ENCODE results near the gene OPCML.

The OPCML gene

DNA sequence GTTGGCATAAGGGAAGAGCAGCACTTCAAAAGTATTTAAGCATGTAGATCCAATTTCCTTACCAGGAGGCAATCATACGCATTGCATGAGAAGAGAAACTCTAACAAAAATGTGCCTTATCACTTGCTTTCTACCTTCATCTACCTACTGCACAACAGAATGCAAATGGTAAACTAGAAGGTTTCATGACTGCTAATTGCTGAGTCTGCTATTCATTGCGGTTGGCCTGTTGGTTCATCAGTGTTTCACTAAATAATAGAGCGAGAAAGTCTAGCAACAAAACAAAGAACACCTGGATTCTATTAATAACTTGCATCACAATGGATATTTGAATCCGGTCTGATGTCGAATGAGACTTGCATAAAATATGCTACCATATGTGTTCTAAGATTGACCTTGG, 229.0 kb downstream of the OPCML start:
- H3K27ac ChIP-seq, result peak overlapping the region; percentile 95
- peaks cover 63% of the 10 kb centered on the region for H3K4me1 ChIP-seq (ENCODE audit: low read depth, poor library complexity, severe bottlenecking)
- TF ChIP-seq CTCF (conservative IDR thresholded peaks at IDR 0.05; ENCODE audit: low read depth, low read length), result no peak
- H2AFZ ChIP-seq (ENCODE audit: low read depth), result no peak overlapping the region
- H4K20me1 ChIP-seq (ENCODE audit: insufficient read depth), result no peaks in the 10 kb centered on the region
- H3K9ac ChIP-seq, result peak overlapping the region; percentile 50; the same call in 1 of the 2 replicates
- no peaks in the 10 kb centered on the region for H3K27me3 ChIP-seq (ENCODE audit: insufficient read depth, low read depth)
- peak overlapping the region; percentile 73 for H3K4me2 ChIP-seq
- no peaks in the 10 kb centered on the region for H3K79me2 ChIP-seq (ENCODE audit: insufficient read depth, low read depth)
- H3K4me3 ChIP-seq (IDR thresholded peaks at IDR 0.05; ENCODE audit: insufficient read depth, low read depth, low read length), result no peak overlapping the region
- H3K36me3 ChIP-seq (ENCODE audit: insufficient read depth), result no peaks in the 10 kb centered on the region

DNA sequence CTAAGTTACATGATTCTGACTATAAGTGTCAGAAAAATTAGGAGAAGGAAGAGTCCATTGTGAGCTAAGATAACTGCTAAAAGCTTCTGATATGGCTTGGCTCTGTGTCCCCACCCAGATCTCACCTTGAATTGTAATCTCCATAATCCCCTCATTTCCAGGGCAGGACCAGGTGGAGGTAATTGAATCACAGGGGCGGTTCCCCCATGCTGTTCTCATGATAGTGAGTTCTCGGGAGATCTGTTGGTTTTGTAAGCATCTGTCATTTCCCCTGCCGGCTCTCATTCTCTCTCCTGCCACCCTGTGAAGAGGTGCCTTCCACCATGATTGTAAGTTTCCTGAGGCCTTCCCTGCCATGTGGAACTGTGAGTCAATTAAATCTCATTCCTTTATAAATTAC, 230.2 kb downstream of the OPCML start:
- no peak overlapping the region for H3K4me2 ChIP-seq

GRCh38 chr11:133300666-133301065, 231.6 kb downstream of the OPCML start:
- no peak overlapping the region for H3K9ac ChIP-seq
- H3K36me3 ChIP-seq (ENCODE audit: insufficient read depth), result no peaks in the 10 kb centered on the region
- H2AFZ ChIP-seq (ENCODE audit: low read depth), result no peak overlapping the region
- H3K27ac ChIP-seq, result no peak overlapping the region
- no peaks in the 10 kb centered on the region for H3K27me3 ChIP-seq (ENCODE audit: insufficient read depth, low read depth)
- TF ChIP-seq CTCF (conservative IDR thresholded peaks at IDR 0.05; ENCODE audit: low read depth, low read length), result no peak
- H3K79me2 ChIP-seq (ENCODE audit: insufficient read depth, low read depth), result no peaks in the 10 kb centered on the region
- H4K20me1 ChIP-seq (ENCODE audit: insufficient read depth), result no peaks in the 10 kb centered on the region
- no peak overlapping the region for H3K4me2 ChIP-seq
- H3K4me1 ChIP-seq (ENCODE audit: low read depth, poor library complexity, severe bottlenecking), result peaks cover 49% of the 10 kb centered on the region
- no peak overlapping the region for H3K4me3 ChIP-seq (IDR thresholded peaks at IDR 0.05; ENCODE audit: insufficient read depth, low read depth, low read length)

More for the DNA sequence above, 230.2 kb downstream of the OPCML start:
- H3K79me2 ChIP-seq (ENCODE audit: insufficient read depth, low read depth), result no peaks in the 10 kb centered on the region
- peaks cover 63% of the 10 kb centered on the region for H3K4me1 ChIP-seq (ENCODE audit: low read depth, poor library complexity, severe bottlenecking)
- no peak overlapping the region; the same call in 1 of the 2 replicates for H3K9ac ChIP-seq
- H3K27me3 ChIP-seq (ENCODE audit: insufficient read depth, low read depth), result no peaks in the 10 kb centered on the region
- H3K36me3 ChIP-seq (ENCODE audit: insufficient read depth), result no peaks in the 10 kb centered on the region
- no peak for TF ChIP-seq CTCF (conservative IDR thresholded peaks at IDR 0.05; ENCODE audit: low read depth, low read length)
- H4K20me1 ChIP-seq (ENCODE audit: insufficient read depth), result no peaks in the 10 kb centered on the region
- H3K27ac ChIP-seq, result peak overlapping the region; percentile 95
- no peak overlapping the region for H2AFZ ChIP-seq (ENCODE audit: low read depth)
- no peak overlapping the region for H3K4me3 ChIP-seq (IDR thresholded peaks at IDR 0.05; ENCODE audit: insufficient read depth, low read depth, low read length)

- no peaks in the 10 kb centered on the region for H4K20me1 ChIP-seq (ENCODE audit: insufficient read depth)
- no peaks in the 10 kb centered on the region for H3K36me3 ChIP-seq (ENCODE audit: insufficient read depth)
- no peaks in the 10 kb centered on the region for H3K79me2 ChIP-seq (ENCODE audit: insufficient read depth, low read depth)
- H3K9ac ChIP-seq, result no peak overlapping the region
- H3K4me2 ChIP-seq, result no peak overlapping the region
- H3K27me3 ChIP-seq (ENCODE audit: insufficient read depth, low read depth), result no peaks in the 10 kb centered on the region
- no peak overlapping the region for H3K4me3 ChIP-seq (IDR thresholded peaks at IDR 0.05; ENCODE audit: insufficient read depth, low read depth, low read length)
- H2AFZ ChIP-seq (ENCODE audit: low read depth), result no peak overlapping the region
- H3K4me1 ChIP-seq (ENCODE audit: low read depth, poor library complexity, severe bottlenecking), result no peaks in the 10 kb centered on the region
- no peak for TF ChIP-seq CTCF (conservative IDR thresholded peaks at IDR 0.05; ENCODE audit: low read depth, low read length)
- H3K27ac ChIP-seq, result no peak overlapping the region
These were observed 240.5 kb downstream of the OPCML start for GRCh38 chr11:133291780-133292179.

Data from KMS-11 (cell line).